ENCODE measurements around the gene TNFAIP8. TPM values are rescaled to one million over a fixed set of nuclear protein-coding genes. Genes with fewer than 3 reads are reported as not detected.

Gene TNFAIP8
- polyA plus RNA-seq: 285 TPM

GRCh38 chr5:119355685-119356611 is at the start of gene TNFAIP8:
TSS of gene TNFAIP8 (plus strand) at chr5:119356019. CDS start at chr5:119356091, 72 bp downstream.
- H3K9me3 Mint-ChIP-seq: no peaks in the 10 kb centered on the region
- H3K27me3 Mint-ChIP-seq: no peaks in the 10 kb centered on the region
- H3K4me1 Mint-ChIP-seq: peaks cover 57 to 67% (median 63%) of the 10 kb centered on the region in 3 donors
- peak within 1 kb of the TSS; percentile 65 to 98 (median 87) for H3K27ac Mint-ChIP-seq
- peak within 1 kb of the TSS; percentile 80 to 99 (median 97) for H3K4me3 Mint-ChIP-seq
- H3K36me3 Mint-ChIP-seq: peaks cover 2% of the 10 kb centered on the region

- peaks cover 57 to 82% (median 76%) of the 10 kb centered on the region in 3 donors for H3K4me1 Mint-ChIP-seq
- peaks cover 6% of the 10 kb centered on the region for H3K36me3 Mint-ChIP-seq
- H3K9me3 Mint-ChIP-seq: no peaks in the 10 kb centered on the region
- H3K4me3 Mint-ChIP-seq: no peak overlapping the region
- H3K27me3 Mint-ChIP-seq: no peaks in the 10 kb centered on the region
- peak overlapping the region in 1 of 3 donors; percentile 51 for H3K27ac Mint-ChIP-seq
Observed at GRCh38 chr5:119307170-119307569, 48.6 kb upstream of the TNFAIP8 start.

- Mint-ChIP-seq H3K27me3 (no peaks in the 10 kb centered on the region), H3K4me3 (peak overlapping the region; percentile 63 to 89 (median 76)), H3K36me3 (peaks cover 8% of the 10 kb centered on the region), H3K4me1 (peaks cover 57 to 78% (median 75%) of the 10 kb centered on the region in 3 donors), H3K9me3 (no peaks in the 10 kb centered on the region), H3K27ac (peak overlapping the region; percentile 51 to 97 (median 83))
Observed at GRCh38 chr5:119309326-119309725, 46.5 kb upstream of the TNFAIP8 start.

GRCh38 chr5:119311688-119312087 is 44.1 kb upstream of the TNFAIP8 start:
- Mint-ChIP-seq H3K9me3 (no peaks in the 10 kb centered on the region), H3K4me1 (peaks cover 65 to 79% (median 74%) of the 10 kb centered on the region in 3 donors), H3K27me3 (no peaks in the 10 kb centered on the region), H3K27ac (peak overlapping the region in 2 of 3 donors; percentile 7 to 20), H3K4me3 (peak overlapping the region in 2 of 4 donors; percentile 60 to 83), H3K36me3 (peaks cover 2% of the 10 kb centered on the region)

GRCh38 chr5:119312403-119312802 is 43.4 kb upstream of the TNFAIP8 start:
- Mint-ChIP-seq H3K9me3 (no peaks in the 10 kb centered on the region), H3K27ac (peak overlapping the region in 2 of 3 donors; percentile 7 to 20), H3K4me1 (peaks cover 62 to 77% (median 77%) of the 10 kb centered on the region in 3 donors), H3K4me3 (peak overlapping the region in 3 of 4 donors; percentile 52 to 63 (median 60)), H3K27me3 (no peaks in the 10 kb centered on the region), H3K36me3 (peaks cover 2% of the 10 kb centered on the region)

GRCh38 chr5:119313197-119313596 is 42.6 kb upstream of the TNFAIP8 start:
- peaks cover 2% of the 10 kb centered on the region for H3K36me3 Mint-ChIP-seq
- H3K4me3 Mint-ChIP-seq: peak overlapping the region in 2 of 4 donors; percentile 37 to 52
- H3K9me3 Mint-ChIP-seq: no peaks in the 10 kb centered on the region
- H3K4me1 Mint-ChIP-seq: peaks cover 62 to 79% (median 76%) of the 10 kb centered on the region in 3 donors
- H3K27me3 Mint-ChIP-seq: no peaks in the 10 kb centered on the region
- H3K27ac Mint-ChIP-seq: peak overlapping the region; percentile 75 to 92 (median 78)

DNA sequence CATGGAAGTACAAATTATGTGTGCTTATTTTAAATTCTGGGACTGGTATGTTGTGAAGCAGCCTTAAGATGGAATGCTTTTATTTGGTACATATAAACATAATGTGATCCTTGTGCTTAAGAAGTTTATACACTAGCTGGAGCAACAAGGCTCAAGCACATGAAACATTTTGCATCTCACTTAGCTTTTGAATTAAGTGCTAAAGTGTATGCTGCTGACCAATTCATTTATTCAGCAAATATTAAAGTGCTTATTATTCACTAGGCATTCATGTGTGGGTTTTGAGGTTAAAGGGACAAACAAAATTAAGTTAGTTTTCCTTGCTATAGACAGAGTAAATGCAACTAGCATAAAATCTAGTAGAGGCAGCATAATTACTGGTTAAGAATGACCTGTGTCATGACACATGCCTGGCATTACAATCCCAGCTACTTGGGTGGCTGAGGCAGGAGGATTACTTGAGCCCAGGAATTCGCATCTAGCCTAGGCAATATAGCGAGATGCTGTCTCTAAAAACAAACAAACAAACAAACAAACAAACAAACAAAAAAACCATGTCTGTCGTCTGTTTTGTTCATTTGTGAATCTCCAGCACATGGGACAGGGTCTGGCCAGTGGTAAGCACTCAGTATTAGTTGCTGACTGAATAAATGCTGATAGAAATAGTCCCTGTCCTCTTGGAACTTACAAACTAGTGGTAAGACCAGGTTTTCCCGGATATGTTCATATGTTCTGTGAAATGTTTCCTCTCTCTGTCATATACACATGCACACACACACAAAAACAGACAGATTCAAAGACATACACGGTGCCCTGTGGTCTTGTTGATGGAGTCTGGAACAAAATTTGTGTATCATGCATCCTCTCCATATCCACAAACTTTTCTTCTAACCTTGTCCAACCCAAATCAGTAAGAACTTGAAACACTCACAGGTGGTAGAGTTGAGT is 41.9 kb upstream of the TNFAIP8 start:
- Mint-ChIP-seq H3K4me3 (peak overlapping the region in 3 of 4 donors; percentile 18 to 65 (median 37)), H3K27me3 (no peaks in the 10 kb centered on the region), H3K27ac (peak overlapping the region; percentile 64 to 92 (median 75)), H3K9me3 (no peaks in the 10 kb centered on the region), H3K4me1 (peaks cover 63 to 80% (median 79%) of the 10 kb centered on the region in 3 donors), H3K36me3 (peaks cover 2% of the 10 kb centered on the region)

- H3K27ac Mint-ChIP-seq: peak overlapping the region; percentile 71 to 75 (median 74)
- H3K9me3 Mint-ChIP-seq: no peaks in the 10 kb centered on the region
- H3K27me3 Mint-ChIP-seq: no peaks in the 10 kb centered on the region
- H3K4me3 Mint-ChIP-seq: peak overlapping the region; percentile 10 to 84 (median 54)
- peaks cover 5% of the 10 kb centered on the region for H3K36me3 Mint-ChIP-seq
- H3K4me1 Mint-ChIP-seq: peaks cover 69 to 80% (median 78%) of the 10 kb centered on the region in 3 donors
Observed at GRCh38 chr5:119315516-119315949, 40.3 kb upstream of the TNFAIP8 start.

- H3K4me1 Mint-ChIP-seq: peaks cover 75 to 78% (median 77%) of the 10 kb centered on the region in 3 donors
- H3K4me3 Mint-ChIP-seq: peak overlapping the region; percentile 10 to 67 (median 45)
- H3K27ac Mint-ChIP-seq: peak overlapping the region; percentile 71 to 75 (median 74)
- H3K36me3 Mint-ChIP-seq: peaks cover 7% of the 10 kb centered on the region
- no peaks in the 10 kb centered on the region for H3K27me3 Mint-ChIP-seq
- H3K9me3 Mint-ChIP-seq: no peaks in the 10 kb centered on the region
Observed at GRCh38 chr5:119316086-119316485, 39.7 kb upstream of the TNFAIP8 start.

DNA sequence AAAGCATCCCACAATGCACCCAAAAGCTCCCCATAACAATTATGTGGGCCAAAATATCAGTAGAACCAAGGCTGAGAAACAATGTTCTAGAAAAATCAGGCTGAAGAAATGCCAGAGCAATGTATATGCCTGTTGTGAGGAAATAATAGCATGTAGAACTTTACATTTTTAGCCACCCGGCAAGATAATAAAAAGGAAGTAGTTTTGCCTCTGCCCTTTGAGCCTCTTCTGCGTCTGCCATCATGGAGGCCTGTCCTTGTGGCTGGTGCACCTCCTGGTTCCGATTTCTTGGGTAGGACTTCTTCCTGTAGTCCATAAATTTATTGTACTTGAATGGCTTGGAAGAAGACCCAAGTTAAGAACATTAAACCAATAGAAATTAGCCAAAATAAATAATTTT is 38.9 kb upstream of the TNFAIP8 start:
- peak overlapping the region in 2 of 3 donors; percentile 40 to 75 for H3K27ac Mint-ChIP-seq
- H3K27me3 Mint-ChIP-seq: no peaks in the 10 kb centered on the region
- peaks cover 7% of the 10 kb centered on the region for H3K36me3 Mint-ChIP-seq
- H3K4me3 Mint-ChIP-seq: peak overlapping the region in 2 of 4 donors; percentile 33 to 52
- no peaks in the 10 kb centered on the region for H3K9me3 Mint-ChIP-seq
- H3K4me1 Mint-ChIP-seq: peaks cover 80 to 81% (median 81%) of the 10 kb centered on the region in 3 donors

DNA sequence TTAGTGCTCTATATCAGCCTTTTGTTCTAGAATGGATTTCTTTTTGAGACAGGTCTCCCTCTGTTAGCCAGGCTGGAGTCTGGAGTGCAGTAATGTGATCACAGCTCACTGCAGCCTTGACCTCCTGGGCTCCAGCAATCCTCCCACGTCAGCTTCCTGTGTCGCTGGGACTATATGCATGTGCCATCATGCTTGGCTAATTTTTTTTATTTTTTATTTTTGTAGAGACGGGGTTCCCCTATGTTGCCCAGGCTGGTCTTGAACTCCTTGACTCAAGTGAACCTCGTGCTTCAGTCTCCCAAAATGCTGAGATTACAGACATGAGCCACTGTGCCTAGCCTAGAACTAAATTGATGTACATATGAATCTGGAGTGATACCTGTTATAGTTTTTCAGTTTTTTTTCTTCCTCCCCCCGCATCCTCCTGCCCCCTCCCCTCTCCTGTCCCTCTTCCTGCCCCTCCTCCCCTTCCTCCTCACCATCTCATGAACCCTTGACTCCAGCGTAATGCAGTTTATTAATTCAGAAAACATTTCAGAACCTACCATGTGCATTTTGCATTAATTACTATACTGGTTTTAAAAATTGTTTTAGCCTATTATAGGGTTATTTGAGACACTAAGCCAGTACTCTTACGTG is 37.4 kb upstream of the TNFAIP8 start:
- peak overlapping the region in 3 of 4 donors; percentile 10 to 85 (median 43) for H3K4me3 Mint-ChIP-seq
- peak overlapping the region; percentile 59 to 88 (median 82) for H3K27ac Mint-ChIP-seq
- H3K9me3 Mint-ChIP-seq: no peaks in the 10 kb centered on the region
- H3K36me3 Mint-ChIP-seq: peaks cover 4% of the 10 kb centered on the region
- peaks cover 81 to 85% (median 81%) of the 10 kb centered on the region in 3 donors for H3K4me1 Mint-ChIP-seq
- H3K27me3 Mint-ChIP-seq: no peaks in the 10 kb centered on the region

- H3K4me3 Mint-ChIP-seq: peak overlapping the region in 3 of 4 donors; percentile 12 to 67 (median 35)
- peaks cover 72 to 85% (median 74%) of the 10 kb centered on the region in 3 donors for H3K4me1 Mint-ChIP-seq
- no peaks in the 10 kb centered on the region for H3K9me3 Mint-ChIP-seq
- H3K27me3 Mint-ChIP-seq: no peaks in the 10 kb centered on the region
- H3K27ac Mint-ChIP-seq: peak overlapping the region; percentile 6 to 71 (median 20)
- peaks cover 4% of the 10 kb centered on the region for H3K36me3 Mint-ChIP-seq
Observed at GRCh38 chr5:119319401-119319800, 36.4 kb upstream of the TNFAIP8 start.

GRCh38 chr5:119319890-119320289 is 35.9 kb upstream of the TNFAIP8 start:
- Mint-ChIP-seq H3K4me1 (peaks cover 70 to 83% (median 72%) of the 10 kb centered on the region in 3 donors), H3K9me3 (no peaks in the 10 kb centered on the region), H3K27me3 (no peaks in the 10 kb centered on the region), H3K27ac (peak overlapping the region; percentile 20 to 71 (median 59)), H3K4me3 (peak overlapping the region in 2 of 4 donors; percentile 12 to 35), H3K36me3 (peaks cover 4% of the 10 kb centered on the region)

Data from IgD-negative memory B cell (primary cell).